ENCODE measurements around the gene SLX9.

DNA sequence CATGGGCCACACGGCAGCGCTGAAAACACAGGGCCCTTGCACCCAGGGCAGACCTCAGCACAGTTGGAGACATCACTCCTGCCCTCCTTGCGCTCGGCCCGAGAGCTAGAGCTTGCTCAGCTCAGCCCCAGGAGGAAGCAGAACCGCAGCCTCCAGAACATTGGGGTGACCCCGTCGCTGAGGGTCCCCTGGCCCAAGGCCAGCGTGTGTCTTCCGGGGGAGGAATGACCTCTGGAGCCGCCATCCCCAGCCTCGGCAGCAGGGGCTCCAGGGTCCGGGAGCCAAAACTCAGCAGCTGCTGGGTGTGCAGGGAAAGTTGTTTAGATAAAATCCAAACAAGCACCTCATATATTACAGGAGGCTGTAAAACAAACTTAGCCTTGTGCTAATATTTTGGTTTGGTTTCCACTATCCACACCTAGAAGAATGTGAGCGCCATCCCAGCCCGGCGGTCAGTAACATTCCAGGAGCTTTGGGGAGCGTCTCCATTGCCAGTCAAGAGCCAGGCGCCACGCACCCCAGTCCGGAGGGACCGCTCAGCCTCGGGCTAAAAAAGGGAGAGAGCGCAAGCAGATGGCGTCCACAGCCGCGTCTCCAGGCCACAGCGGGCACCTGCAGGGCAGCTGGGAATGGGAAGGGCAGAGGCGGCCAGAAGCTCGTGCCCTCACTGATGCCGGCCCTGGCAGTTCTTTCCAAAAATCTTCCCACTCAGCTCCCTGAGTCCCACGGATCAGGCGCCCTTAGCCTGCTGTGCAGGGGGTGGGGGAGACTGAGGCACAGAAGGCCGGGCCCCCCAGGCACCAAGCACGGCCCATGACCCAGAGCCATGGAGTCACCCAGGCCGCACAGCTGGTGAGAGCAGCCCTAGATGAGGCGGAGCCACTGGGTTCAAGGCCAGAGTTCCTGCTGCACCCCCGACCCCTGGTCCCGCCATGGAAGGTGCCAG, 52.0 kb downstream of the SLX9 start:
- TF ChIP-seq CTCF (IDR thresholded peaks at IDR 0.05) (no peak), ZFX (IDR thresholded peaks at IDR 0.05; ENCODE audit: borderline replicate concordance) (no peak)
